GM18519 (cell line): ENCODE measurements around the gene TRAFD1.

Experiments
- ATAC-seq: cut with Tn5 transposase; IDR thresholded peaks from one replicate; pipeline ENCODE4 v1.9.1; 2021; ENCODE audit warnings: mild to moderate bottlenecking, moderate library complexity; ENCODE audit not compliant: unreplicated experiment, low FRiP score

TRAFD1 gene

DNA sequence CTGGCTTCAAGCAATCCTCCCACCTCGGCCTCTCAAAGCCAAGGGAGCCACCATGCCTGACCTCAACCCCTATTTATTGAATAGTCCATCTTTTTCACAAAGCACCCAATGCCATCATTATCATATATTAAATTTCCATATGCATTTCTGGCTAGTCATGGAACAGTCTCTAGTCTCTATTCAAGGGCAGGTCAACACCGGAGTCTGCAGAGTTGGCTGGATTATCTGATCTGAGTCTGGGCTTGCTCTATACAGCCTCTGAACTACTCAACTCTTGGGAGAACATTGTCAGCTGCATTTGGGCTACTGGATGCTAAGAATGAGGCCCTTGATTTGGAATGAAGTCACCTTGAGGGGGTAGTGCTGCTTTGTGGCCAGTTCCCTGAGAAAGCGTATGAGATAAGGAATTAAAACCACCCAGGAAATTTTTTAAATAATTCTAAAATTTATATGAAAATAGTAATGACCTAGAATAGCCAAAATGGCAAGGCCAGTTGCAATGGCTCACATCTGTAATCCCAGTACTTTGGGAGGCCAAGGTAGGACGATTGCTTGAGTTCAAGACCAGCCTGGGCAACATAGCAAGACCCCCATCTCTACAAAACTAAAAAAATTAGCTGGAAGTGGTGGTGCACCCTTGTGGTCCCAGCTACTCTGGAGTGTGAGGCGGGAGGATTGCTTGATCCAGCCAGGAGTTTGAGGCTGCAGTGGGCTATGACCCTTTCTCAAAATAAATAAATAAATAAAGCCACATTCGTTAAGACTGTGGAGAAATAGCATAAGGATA is 9.9 kb upstream of the TRAFD1 start:
- no peak for ATAC-seq

GRCh38 chr12:112116232-112117060 is 8.9 kb upstream of the TRAFD1 start:
- ATAC-seq = no peak

- ATAC-seq = no peak
These were observed 7.7 kb upstream of the TRAFD1 start for GRCh38 chr12:112117685-112118084.

DNA sequence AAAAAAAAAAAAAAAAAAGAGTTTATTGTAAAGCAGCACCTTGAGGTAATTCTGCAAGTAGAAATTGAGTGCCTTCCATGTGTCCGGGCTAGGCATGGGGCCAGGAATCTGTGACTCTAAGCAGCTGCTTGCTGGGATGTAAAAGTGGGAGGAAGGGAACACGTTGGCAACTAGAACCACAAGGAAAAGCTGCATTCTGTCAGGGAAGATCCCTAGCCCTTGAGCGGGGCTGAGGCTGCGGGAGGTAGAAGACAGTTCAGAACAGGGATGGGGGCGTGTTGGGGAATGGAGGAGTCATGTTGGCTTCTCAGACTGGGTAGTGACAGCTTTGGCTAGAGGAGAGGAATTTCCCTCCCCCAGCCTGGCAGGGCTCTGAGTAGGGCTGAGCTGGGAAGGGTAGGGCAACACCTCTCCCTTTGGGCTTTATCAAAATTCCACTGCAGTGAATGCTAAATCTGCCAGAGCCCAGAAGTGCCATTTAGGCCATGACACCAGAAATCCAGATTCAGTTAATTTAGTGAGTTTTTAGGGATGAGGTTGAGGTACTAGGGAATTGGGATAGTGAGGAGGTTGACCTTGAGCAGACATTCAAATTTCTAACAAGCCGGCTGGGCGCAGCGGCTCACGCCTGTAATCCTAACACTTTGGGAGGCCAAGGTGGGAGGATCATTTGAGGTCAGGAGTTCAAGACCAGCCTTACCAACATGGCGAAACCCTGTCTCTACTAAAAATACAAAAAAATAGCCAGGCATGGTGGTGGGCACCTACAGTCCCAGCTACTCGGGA is 3.4 kb upstream of the TRAFD1 start:
- ATAC-seq = no peak

GRCh38 chr12:112122823-112123690 is 2.3 kb upstream of the TRAFD1 start:
- ATAC-seq = no peak

GRCh38 chr12:112124918-112125249 is 476 bp upstream of the TRAFD1 start:
- ATAC-seq = no peak

GRCh38 chr12:112126000-112126438 is 659 bp downstream of the TRAFD1 start:
- no peak for ATAC-seq

GRCh38 chr12:112126911-112127310 is 1.6 kb downstream of the TRAFD1 start:
- ATAC-seq = no peak

DNA sequence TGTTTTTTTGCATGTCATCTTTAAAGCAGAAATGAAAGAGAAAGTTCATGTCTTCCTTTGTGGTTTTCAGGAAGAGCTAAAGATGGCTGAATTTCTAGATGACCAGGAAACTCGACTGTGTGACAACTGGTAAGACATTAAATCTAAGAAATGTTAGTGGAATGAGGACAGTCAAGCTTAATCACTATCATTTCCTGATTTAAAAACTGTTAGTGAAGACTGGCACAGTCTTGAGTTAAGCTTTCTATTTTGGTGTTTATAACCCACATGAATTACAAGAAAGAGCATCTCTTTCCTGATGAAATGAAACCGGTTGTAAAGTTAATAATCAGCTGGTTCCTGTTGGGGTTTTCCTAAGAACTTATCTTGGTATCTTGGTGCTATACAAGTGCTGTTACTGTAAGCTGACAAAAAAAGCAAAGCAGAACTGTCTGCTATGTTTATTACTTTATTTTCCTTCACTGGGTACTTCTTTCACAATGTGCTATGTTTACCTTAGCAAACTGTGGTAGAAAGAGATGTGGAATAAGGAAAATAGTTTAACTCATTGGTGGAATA is 5.2 kb downstream of the TRAFD1 start:
- ATAC-seq = no peak

- ATAC-seq = no peak
These were observed 6.3 kb downstream of the TRAFD1 start for GRCh38 chr12:112131686-112132085.

GRCh38 chr12:112133418-112133817 is 8.1 kb downstream of the TRAFD1 start:
- no peak for ATAC-seq

DNA sequence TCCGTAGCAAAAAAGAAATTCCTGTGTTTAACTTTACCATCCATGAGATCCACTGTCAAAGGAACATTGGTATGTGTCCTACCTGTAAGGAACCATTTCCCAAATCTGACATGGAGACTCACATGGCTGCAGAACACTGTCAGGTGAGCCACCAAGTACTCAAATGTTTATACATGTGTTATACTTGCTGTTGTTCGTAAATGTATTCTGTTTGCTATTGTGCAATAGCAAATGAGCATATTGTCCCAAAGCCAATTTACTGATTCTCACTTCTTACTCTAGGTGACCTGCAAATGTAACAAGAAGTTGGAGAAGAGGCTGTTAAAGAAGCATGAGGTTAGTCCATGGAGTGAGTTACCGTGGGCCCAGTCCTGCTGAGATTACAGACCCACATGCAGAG is 9.4 kb downstream of the TRAFD1 start:
- ATAC-seq = no peak

DNA sequence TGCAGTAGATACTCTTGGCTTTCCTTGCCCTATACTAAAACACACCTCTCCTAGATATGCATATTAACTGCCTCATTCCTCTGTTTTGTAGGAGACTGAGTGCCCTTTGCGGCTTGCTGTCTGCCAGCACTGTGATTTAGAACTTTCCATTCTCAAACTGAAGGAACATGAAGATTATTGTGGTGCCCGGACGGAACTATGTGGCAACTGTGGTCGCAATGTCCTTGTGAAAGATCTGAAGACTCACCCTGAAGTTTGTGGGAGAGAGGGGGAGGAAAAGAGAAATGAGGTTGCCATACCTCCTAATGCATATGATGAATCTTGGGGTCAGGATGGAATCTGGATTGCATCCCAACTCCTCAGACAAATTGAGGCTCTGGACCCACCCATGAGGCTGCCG is 15.4 kb downstream of the TRAFD1 start:
- no peak for ATAC-seq

DNA sequence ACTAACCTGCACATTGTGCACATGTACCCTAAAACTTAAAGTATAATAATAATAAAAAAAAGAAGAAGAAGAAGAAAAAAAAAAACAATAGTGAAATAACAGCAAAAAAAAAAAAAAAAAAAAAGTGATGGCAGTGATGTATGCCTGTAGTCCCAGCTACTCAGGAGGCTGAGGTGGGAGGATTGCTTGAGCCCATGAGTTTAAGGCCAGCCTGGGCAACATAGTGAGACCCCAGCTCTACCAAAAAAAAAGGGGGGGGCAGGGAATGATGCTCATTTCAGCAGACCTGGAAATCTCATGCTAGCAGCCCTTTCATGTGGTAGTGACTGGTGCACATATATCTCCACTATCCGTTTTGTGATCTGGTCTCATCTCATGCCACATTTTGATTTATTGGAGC is 20.8 kb downstream of the TRAFD1 start:
- no peak for ATAC-seq

DNA sequence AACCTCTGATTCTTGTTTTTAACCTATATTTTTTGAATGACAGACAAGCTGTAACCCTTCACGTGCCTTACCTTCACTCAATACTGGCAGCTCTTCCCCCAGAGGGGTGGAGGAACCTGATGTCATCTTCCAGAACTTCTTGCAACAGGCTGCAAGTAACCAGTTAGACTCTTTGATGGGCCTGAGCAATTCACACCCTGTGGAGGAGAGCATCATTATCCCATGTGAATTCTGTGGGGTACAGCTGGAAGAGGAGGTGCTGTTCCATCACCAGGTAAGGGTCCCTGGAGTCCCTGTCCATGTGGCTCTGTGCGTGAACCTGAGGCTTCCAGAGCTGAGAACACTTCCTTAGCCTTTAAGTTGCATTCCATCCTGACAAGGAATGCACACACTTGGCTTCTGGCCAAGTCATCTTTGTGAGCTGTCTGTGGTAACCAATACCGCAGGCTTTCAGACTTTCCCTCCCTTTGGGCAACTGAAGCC is 22.7 kb downstream of the TRAFD1 start:
- ATAC-seq = no peak

GRCh38 chr12:112149596-112149995 is 24.2 kb downstream of the TRAFD1 start:
- no peak for ATAC-seq

GRCh38 chr12:112151766-112152541 is 26.6 kb downstream of the TRAFD1 start:
- no peak for ATAC-seq

- no peak for ATAC-seq
These were observed 28.0 kb downstream of the TRAFD1 start for GRCh38 chr12:112153181-112153892.
